EH (cell line): ENCODE measurements around the gene TEX101.
A peak's percentile ranks its signal among the peaks of the same experiment; 100 is the strongest.

Source experiments
- DNase-seq: peaks from one replicate; pipeline ENCODE4 v3.0.0-alpha.2; 2015; ENCODE audit warnings: low read depth

Gene TEX101

GRCh38 chr19:43447655-43448054 lies 33.0 kb downstream of the TEX101 start:
- no peak for DNase-seq

- DNase-seq = peak; percentile 53
Observed at GRCh38 chr19:43450545-43450997, 35.9 kb downstream of the TEX101 start.

GRCh38 chr19:43452582-43452981 lies 37.9 kb downstream of the TEX101 start:
- DNase-seq = no peak

- DNase-seq = no peak
Observed at GRCh38 chr19:43454031-43454430, 39.3 kb downstream of the TEX101 start.

- DNase-seq = no peak
Observed at GRCh38 chr19:43455321-43456113, 40.8 kb downstream of the TEX101 start.

GRCh38 chr19:43457809-43458208 lies 43.1 kb downstream of the TEX101 start:
- no peak for DNase-seq

- DNase-seq = no peak
Observed at GRCh38 chr19:43460362-43461016, 45.8 kb downstream of the TEX101 start.

- no peak for DNase-seq
Observed at GRCh38 chr19:43461303-43461702, 46.6 kb downstream of the TEX101 start.

- DNase-seq = no peak
Observed at GRCh38 chr19:43462383-43462782, 47.7 kb downstream of the TEX101 start.

GRCh38 chr19:43462785-43463380 lies 48.2 kb downstream of the TEX101 start:
- no peak for DNase-seq

- peak; percentile 94 for DNase-seq
Observed at GRCh38 chr19:43463381-43464133, 48.9 kb downstream of the TEX101 start.

GRCh38 chr19:43464134-43464775 lies 49.6 kb downstream of the TEX101 start:
- no peak for DNase-seq

GRCh38 chr19:43465468-43466120 lies 50.9 kb downstream of the TEX101 start, which contains the start of gene LYPD3:
TSS of gene LYPD3 (minus strand) at chr19:43465608. CDS start at chr19:43465571, 37 bp downstream.
- DNase-seq = peak; percentile 60

GRCh38 chr19:43466793-43467192 lies 52.1 kb downstream of the TEX101 start:
- DNase-seq = no peak

- no peak for DNase-seq
Observed at GRCh38 chr19:43467276-43467675, 52.6 kb downstream of the TEX101 start.

- DNase-seq = peak; percentile 71
Observed at GRCh38 chr19:43467730-43468129, 53.0 kb downstream of the TEX101 start.
